DND-41 (cell line): ENCODE results near the gene PHACTR4.

Source experiments
- EZH2 ChIP-seq: IDR thresholded peaks from 3 replicates; pipeline ENCODE4 v1.6.1; 2012; ENCODE audit warnings: borderline replicate concordance, low read depth, mild to moderate bottlenecking, moderate library complexity, low read length, inconsistent platforms; ENCODE audit not compliant: severe bottlenecking
- TF ChIP-seq, protein P1 (sequence below): IDR thresholded peaks from 2 replicates; pipeline ENCODE4 v1.5.1; 2012; ENCODE audit warnings: borderline replicate concordance, low read length, moderate library complexity, mild to moderate bottlenecking; ENCODE audit not compliant: poor library complexity, severe bottlenecking; ENCODE audit errors: extremely low read depth

DNA sequence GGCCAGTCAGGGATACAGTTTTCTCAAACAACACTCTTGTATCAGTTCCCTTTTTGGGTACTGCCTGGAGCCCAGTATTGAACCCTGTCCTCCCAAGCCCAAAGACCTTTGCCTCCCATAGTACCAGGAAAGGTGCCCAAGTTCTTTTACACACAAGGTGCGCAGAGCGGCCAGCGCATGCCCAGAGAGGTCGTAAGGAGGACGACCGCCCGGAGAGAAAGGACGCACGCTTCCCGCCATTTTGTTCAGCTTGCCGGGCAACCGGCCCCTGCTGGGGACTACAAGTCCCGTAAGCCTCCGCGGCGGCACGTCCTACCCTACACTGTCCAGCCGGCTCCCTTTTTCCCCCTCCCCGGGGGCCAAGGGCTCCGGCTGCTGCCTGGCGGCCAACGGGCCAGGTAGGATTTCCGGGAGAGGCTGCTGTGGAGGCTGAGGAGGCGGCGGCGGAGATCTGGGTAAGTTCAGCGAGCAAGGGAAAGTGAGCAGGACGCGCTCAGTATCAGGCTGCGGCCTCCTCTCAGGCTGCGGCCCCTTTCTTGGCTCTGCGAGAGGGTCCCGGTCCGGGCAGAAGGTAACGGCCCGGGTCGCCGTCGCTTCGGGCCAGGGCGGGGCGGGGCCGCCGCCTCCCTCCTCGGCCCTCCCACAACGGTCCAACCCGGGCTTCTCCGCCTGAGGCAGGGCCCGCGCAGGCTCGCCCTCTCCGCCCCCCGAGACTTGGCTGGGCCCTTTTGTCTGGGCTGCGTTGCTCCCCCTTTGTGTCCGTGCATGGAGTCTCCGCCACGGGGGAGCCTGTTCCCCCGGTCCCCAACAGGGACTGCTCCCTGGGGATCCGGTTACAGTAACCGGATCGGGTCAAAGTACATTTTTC is at the start of gene PHACTR4:
- TF ChIP-seq, protein P1, sequence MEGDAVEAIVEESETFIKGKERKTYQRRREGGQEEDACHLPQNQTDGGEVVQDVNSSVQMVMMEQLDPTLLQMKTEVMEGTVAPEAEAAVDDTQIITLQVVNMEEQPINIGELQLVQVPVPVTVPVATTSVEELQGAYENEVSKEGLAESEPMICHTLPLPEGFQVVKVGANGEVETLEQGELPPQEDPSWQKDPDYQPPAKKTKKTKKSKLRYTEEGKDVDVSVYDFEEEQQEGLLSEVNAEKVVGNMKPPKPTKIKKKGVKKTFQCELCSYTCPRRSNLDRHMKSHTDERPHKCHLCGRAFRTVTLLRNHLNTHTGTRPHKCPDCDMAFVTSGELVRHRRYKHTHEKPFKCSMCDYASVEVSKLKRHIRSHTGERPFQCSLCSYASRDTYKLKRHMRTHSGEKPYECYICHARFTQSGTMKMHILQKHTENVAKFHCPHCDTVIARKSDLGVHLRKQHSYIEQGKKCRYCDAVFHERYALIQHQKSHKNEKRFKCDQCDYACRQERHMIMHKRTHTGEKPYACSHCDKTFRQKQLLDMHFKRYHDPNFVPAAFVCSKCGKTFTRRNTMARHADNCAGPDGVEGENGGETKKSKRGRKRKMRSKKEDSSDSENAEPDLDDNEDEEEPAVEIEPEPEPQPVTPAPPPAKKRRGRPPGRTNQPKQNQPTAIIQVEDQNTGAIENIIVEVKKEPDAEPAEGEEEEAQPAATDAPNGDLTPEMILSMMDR: no peak
- no peak for TF ChIP-seq EZH2
